ENCODE results near the gene C11orf68.

Gene C11orf68

DNA sequence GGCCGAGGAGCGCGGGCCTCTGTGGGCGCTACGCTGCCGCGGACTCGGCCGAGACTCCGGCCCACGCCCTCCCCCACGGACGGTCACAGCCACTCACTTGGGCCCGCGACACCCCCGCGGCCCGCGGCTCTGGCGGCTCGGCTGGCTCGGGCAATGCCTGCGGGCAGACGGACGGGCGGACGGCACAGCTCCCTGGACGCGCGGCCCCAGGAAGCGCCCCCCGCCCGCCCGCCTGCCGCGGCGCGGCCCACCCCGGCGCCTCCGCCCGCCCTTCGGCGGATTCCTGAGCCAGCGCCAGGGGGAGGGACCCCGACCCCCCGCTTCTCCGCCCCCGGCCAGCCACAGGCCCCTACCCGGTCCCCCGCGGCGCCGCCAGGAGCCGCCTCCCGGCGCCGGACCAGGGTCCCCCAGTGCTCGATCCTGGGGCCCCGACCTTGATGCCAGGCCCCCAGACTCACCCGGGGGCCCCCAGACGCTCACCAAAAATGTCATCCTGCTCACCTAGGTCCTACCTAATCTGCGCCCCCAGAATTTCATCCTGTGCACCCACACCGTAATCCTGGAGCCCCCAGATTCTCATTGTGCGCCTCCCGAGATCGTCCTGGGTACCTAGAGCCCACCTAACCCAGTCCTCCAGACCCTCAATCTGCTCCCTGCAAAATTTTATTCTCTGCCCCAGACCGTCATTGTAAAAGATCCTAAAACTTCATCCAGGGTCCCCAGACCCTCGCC lies 46.1 kb downstream of the C11orf68 start, which contains the start of gene EFEMP2:
EFEMP2 (minus strand) TSS at position 215 of the 732 bp plus-strand sequence. CDS start 446 bp downstream, outside the sequence.
- DNase-seq (ENCODE audit: low read depth in 2 of 2): no peak

DNA sequence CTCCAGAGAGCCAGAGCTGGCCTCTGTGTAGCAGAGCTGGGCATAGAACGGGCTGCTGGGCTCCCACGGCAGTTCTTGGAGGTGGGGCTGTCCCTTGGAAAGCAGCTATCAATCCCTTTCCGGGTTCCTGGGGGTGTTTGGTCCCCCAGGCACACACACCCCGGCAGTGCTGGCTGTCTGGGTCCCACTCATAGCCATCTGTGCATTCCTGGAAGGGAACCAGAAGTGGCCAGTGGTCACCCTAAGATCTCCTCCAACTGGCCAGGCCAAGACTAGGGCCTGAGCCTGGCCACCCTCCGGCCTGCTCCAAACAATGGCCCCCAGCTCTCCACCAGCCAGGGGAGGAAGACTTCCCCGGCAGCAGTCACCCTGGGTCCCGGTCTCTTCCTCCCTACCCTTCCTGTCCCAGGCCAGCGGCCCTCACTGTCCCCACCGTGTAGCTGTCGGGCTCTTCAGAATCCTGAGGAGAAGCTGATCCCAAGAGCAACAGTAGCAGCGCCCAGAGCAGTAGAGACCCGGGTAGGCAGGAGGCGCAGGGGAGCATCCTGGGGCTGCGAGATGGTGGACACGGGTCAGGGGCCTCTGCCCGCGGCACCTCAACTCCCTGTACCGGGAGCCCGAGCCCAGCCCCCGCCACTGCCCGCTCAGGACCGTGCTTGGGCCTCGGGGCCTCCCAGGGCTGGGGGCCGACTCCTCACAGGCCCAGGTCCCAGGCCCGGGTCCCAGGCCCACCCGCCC lies 46.9 kb downstream of the C11orf68 start:
- no peak for DNase-seq (ENCODE audit: low read depth in 2 of 2)

DNA sequence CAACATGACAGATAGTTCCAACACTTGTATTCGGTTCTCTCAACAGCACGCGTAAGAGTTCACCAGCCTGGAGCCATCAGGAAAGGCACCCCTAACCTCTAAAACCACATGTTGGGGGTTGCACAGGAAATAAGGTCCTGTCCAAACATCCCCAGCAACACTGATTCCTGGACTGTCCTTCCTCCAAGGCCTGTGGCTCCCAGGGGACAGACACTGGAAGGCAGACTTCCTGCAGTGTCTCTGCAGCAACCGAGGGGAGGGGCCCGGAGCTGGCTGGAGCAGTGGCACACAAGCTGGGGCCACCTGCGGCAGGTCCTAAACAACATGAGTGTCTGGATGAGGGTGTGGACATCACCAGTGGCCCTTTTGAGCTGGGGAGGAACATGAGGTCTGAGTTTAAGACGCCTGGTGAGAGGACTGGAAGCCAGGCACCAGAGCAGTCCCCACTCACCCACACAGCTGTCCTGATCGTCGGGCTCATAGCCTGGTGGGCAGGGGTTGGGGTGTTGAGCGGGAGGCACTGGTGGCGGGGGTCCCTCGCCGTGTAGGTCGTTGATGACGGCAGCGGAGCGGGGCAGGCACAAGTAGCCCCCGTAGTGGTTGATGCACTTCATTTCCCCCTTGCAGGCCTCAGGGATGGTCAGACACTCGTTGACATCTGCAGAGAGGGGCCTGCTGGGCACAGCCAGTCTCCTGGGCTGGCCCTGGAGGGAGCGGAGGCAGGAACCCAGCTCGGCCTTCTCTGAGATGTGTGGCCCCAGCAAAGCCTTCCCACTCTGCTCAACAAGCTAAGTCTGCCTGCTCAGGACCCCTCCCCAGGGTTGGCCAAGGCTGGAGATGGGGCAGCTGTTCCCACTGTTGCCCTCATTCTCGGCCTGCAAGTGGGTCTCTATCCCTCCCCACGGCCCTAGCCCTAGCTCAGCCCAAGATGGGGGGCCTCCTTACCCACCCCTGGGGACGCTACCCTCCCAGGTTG lies 47.9 kb downstream of the C11orf68 start:
- no peak for DNase-seq (ENCODE audit: low read depth in 2 of 2)

DNA sequence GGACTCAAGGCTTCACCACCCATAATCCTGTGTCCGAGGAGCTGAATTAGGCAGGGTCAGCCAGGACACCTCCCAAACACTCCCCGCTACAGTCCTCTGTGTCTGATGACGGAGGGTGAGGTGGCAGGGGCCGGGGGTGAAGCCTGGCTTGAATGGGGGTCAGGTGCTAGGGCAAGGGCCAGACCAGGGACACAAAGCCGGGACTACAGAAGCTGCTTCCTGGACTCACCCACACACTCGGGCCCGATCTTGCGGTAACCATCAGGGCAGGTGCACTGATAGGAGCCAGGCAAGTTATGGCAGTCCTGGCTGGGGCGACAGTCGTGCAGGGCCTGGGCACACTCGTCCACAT lies 48.6 kb downstream of the C11orf68 start:
- DNase-seq (ENCODE audit: low read depth in 2 of 2): no peak

DNA sequence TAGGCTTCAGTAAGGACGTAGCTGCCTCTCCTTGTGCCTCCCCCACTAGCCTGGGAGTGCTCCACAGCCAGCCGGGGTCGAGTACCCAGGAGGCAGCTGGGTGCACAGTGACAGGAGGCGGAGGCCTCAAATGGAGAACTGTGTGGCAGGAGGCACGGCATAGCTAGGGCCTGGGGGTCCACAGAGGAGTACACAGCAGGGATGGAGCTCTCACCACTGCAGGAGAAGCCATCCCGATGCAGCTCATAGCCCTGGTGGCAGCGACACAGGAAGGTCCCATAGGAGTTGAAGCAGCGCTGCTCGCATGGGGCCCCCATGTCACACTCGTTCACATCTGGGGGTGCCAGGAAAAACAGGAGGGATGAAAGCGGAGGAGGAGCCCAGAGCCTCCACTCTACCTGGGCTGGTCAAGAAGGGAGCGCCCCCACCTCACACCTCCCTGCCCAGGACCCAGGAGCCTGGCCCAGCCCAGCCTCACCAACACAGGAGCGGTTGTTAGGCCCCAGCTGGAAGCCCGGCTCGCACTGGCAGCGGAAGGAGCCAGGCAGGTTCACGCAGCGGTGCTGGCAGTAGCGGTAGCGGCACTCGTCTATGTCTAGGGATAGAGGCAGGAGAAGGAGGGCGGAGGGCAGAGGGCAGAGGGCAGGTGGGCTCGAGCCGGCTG lies 49.1 kb downstream of the C11orf68 start:
- DNase-seq (ENCODE audit: low read depth in 2 of 2): no peak

DNA sequence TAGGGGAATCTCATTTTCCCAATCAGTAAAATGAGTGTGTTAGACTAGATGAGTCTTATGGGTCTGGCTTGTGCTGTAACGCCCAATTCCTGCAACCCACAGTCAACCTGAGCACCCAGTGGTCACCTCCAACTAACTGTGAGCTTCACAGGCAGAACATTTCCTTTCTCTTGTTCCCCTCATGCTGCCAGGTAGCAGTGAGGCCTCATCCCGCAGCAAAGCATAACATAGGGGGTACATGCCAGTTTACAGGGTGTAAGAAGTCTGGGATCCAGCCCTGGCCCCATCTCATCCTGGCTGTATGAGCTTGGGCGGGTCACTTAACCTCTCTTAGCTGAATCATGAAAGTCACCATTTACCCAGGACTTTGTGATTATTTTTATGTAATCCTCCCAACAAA lies 50.0 kb downstream of the C11orf68 start:
- DNase-seq (ENCODE audit: low read depth in 2 of 2): no peak

DNA sequence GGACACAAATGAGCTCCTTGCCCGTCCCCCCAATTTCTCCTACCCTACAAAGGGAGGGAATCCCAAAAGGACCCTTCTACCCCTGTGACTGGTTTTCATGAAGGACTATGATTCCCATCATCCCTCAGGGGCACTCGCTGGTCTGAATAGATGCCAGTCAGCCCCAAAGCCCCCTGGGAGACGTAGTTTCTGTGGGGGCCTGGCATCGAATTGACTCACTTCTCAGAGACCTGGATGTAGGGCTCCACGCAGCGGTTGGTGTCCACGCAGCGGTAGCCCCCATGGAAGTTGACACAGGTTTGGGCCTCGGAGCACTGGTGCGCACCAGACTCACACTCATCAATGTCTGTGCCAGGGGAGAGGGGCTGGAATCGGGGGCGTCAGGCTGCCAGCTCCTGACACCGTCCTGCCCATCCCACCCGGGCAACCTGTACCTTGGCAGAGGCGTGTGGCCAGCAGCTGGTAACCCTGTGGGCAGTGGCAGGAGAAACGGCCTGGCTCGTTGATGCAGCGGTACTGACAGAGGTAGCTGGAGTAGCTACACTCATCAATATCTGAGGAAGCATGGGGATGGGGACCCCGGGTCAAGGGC lies 50.7 kb downstream of the C11orf68 start:
- DNase-seq (ENCODE audit: low read depth in 2 of 2): no peak

DNA sequence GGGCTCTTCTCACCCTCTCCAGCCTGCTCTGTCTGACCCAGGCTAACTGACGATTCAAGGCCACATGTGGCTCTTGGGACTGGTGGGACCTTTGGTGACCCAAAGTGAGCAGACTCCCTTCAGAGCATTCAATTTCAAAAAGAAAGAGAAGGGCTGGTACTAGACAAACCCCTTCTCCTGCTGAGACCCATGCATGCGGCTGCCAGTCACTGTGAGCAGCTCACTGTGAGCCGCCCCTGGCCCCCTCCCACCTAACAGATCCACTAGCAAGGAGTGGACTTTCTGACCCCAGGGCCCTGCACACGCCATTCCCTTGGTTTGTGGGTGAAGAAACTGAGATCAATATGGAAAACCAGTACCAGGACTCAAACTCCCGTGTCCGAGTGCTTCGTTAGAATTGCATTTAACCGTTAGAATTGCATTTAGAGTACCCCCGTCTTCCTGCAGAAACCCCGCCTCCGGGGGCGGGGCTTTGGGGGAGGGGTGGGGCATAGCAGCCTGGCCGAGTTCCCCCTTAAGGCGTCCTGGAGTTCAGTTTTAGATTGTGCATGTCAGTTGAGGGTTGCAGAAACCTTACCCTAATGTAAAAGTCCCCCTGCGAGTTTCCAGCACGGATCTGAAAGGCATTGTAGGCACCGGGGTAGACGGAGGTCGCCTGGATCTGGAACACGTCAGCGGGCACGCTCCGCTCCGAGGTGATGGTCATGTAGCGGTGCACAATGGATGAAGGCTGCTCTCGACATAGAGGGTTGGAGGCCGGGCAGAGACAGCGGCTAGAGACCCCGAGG lies 51.4 kb downstream of the C11orf68 start:
- no peak for DNase-seq (ENCODE audit: low read depth in 2 of 2)

All from activated CD8-positive, alpha-beta memory T cell treated with anti-CD3 and anti-CD28 coated beads for 4 hours (primary cell).